Activated naive CD8-positive, alpha-beta T cell treated with anti-CD3 and anti-CD28 coated beads, Interleukin-2, amount 50 U/mL, for 24 hours (primary cell): Measurements from ENCODE around the gene SVIL.
"Not testable (repeated sequence)": the region's sequence is repeated elsewhere in the genome, so short reads cannot be mapped to it uniquely, and the experiment has no call there.

Experiments
- ATAC-seq: fragments of 150-1000 bp; cut with Tn5 transposase; one replicate; pipeline ENCODE4 v1.10.0; 2021
- DNase-seq: peaks from one replicate; pipeline ENCODE4 v3.0.0; 2021
- H3K27ac Mint-ChIP-seq: one replicate; pipeline ENCODE4 v1.8.0; 2021; ENCODE audit warnings: mild to moderate bottlenecking, mixed read lengths
- H3K27me3 Mint-ChIP-seq: one replicate; pipeline ENCODE4 v1.8.0; 2021; ENCODE audit warnings: mixed read lengths
- H3K36me3 Mint-ChIP-seq: one replicate; pipeline ENCODE4 v1.8.0; 2021; ENCODE audit warnings: low read depth, mixed read lengths
- H3K4me1 Mint-ChIP-seq: one replicate; pipeline ENCODE4 v1.8.0; 2021; ENCODE audit warnings: mixed read lengths
- H3K4me3 Mint-ChIP-seq: one replicate; pipeline ENCODE4 v1.8.0; 2021; ENCODE audit warnings: mild to moderate bottlenecking, moderate library complexity, mixed read lengths
- H3K9me3 Mint-ChIP-seq: one replicate; pipeline ENCODE4 v1.8.0; 2021; ENCODE audit warnings: mixed read lengths

The SVIL gene

DNA sequence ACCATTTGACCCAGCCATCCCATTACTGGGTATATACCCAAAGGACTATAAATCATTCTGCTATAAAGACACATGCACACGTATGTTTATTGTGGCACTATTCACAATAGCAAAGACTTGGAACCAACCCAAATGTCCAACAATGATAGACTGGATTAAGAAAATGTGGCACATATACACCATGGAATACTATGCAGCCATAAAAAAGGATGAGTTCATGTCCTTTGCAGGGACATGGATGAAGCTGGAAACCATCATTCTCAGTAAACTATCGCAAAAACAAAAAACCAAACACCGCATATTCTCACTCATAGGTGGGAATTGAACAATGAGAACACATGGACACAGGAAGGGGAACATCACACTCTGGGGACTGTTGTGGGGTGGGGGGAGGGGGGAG is 85.3 kb downstream of the SVIL start:
- peaks cover 23% of the 10 kb centered on the region for H3K36me3 Mint-ChIP-seq
- not testable (repeated sequence) for H3K4me3 Mint-ChIP-seq, H3K27me3 Mint-ChIP-seq

DNA sequence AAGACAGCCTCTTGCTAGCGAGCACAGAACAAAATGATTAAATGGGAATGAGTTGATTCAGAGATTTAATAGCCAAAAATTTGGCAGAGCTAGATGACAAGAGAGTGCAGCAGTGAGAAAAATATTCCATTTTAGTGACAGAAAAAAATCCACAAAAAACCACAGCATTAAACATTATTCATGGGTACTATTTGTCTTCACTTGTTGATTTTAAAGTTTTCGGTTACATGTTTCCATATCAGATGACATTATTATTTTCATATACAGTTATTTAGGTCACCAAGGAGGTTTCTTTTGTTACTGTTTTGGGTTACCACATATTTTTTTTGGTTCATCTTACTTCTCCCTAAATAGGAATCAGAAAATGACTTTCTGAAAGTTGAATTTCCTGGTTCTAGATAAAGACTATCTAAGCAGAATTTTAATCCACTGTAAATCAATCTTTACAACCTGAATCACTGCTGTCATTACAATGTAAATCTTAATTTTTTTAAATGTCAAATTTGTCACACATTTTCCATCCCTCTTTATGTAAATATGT is 87.9 kb downstream of the SVIL start:
- H3K36me3 Mint-ChIP-seq = peaks cover 20% of the 10 kb centered on the region

More for the DNA sequence above, 85.3 kb downstream of the SVIL start:
- H3K27ac Mint-ChIP-seq, ATAC-seq, H3K9me3 Mint-ChIP-seq, DNase-seq: not testable (repeated sequence)
- peaks cover 14% of the 10 kb centered on the region for H3K4me1 Mint-ChIP-seq

DNA sequence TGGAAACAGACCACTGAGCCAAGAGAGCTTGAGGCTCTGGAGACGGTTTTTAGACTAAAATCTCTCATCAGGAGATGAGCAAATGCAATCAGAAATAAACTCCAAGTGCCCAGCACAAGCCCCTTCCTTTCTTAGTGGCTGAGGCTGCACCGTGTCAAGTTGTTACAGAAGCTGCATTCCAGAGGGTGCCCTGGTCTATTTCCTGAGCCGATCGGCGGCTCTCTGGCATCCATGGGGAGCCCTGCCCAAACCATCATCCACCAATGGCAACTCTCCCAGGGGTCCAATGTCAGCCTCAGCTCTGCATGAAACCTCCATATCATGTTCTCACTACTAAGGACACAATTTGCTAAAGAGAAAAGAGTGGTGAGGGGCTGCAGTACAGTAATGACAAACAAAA is 89.6 kb downstream of the SVIL start:
- no peaks in the 10 kb centered on the region for H3K27me3 Mint-ChIP-seq
- no peak for DNase-seq
- no peak for ATAC-seq
- no peaks in the 10 kb centered on the region for H3K9me3 Mint-ChIP-seq
- H3K4me3 Mint-ChIP-seq = no peak overlapping the region
- peaks cover 9% of the 10 kb centered on the region for H3K36me3 Mint-ChIP-seq
- peaks cover 14% of the 10 kb centered on the region for H3K4me1 Mint-ChIP-seq
- no peak overlapping the region for H3K27ac Mint-ChIP-seq

More for the DNA sequence above, 87.9 kb downstream of the SVIL start:
- peaks cover 14% of the 10 kb centered on the region for H3K4me1 Mint-ChIP-seq
- ATAC-seq (no peak), DNase-seq (no peak)
- no peak overlapping the region for H3K4me3 Mint-ChIP-seq
- no peak overlapping the region for H3K27ac Mint-ChIP-seq
- H3K9me3 Mint-ChIP-seq = no peaks in the 10 kb centered on the region
- no peaks in the 10 kb centered on the region for H3K27me3 Mint-ChIP-seq

DNA sequence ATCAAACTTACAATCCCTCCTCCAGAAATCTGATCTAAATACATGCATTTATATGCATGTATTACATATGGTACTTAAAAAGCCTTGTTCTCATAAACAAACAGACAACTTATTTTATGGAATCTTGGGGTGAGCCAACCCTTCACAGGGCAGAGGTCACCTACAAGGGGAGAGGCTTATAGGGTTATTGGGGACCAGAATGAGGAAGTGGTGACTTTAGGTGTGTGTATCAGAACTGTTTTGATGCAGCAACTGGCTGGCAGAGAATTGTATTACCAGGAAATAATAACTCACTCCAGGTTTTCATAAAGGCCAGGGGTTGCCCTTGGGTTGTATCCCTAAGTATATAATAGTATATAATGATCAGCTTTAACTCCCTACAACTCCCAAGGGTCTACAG is 91.1 kb downstream of the SVIL start:
- no peak for DNase-seq
- Mint-ChIP-seq H3K4me3 (no peak overlapping the region), H3K4me1 (peaks cover 14% of the 10 kb centered on the region), H3K27ac (no peak overlapping the region), H3K9me3 (no peaks in the 10 kb centered on the region), H3K36me3 (peaks cover 5% of the 10 kb centered on the region), H3K27me3 (no peaks in the 10 kb centered on the region)
- ATAC-seq = no peak

DNA sequence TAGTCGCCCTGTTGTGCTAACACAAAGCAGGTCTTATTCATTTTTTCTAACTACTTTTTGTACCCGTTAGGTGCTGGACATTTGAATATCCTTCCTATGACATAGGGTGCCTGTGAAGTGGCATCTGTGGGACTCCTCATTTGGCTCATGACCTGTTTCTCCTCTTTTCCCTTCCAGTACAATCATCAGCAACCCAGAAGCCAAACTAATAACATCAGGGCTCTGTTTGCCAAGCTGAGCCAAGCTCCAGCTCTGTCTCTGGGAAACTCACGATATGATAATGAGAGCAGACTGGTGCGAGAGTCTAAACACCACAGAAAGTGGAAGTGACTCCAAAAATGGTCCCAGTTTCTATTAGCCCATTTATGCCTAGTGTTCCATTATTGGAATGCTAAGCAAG is 92.0 kb downstream of the SVIL start:
- no peak overlapping the region for H3K4me3 Mint-ChIP-seq
- peaks cover 1% of the 10 kb centered on the region for H3K36me3 Mint-ChIP-seq
- no peaks in the 10 kb centered on the region for H3K9me3 Mint-ChIP-seq

DNA sequence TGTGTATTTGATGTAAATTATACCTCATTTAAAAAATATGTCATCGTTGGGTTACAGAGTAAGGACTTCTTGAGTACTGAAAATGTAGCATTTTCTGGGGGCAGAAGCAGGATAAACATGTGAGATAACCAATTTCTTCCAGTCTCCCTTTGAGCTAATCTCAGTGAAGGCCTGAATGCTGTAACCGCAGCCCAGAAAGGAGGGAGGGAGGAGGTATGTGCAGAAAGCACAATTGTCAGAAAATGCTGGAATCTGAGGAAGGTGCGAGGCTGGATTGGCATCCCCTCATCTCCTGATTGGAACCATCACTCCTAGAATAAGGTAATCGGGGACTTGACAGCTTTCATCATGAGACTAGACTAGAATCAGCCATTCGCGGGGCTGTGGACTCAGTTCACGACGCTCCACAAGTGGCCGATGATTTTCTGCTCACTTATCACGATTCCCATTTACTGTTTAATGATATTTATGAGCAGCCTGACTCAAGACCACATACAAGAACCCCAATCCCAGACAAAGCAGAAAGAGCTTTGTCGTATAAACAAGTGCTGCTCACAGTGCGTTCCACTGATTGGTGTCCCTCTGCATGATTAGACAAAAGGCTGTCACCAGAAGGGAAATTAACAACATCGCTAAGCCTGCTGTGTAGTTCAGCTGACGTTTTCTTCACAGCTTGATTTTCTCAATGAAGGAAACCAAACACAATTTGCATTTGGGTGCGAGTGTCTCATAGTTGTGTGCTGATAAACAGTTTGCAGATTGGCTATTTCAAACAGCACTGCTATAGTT is 93.2 kb downstream of the SVIL start:
- peaks cover 1% of the 10 kb centered on the region for H3K4me1 Mint-ChIP-seq
- H3K27me3 Mint-ChIP-seq = no peaks in the 10 kb centered on the region
- ATAC-seq = no peak
- H3K4me3 Mint-ChIP-seq = no peak overlapping the region
- H3K9me3 Mint-ChIP-seq = no peaks in the 10 kb centered on the region
- peaks cover 1% of the 10 kb centered on the region for H3K36me3 Mint-ChIP-seq
- no peak for DNase-seq
- no peak overlapping the region for H3K27ac Mint-ChIP-seq

More for the DNA sequence above, 92.0 kb downstream of the SVIL start:
- Mint-ChIP-seq H3K27me3 (no peaks in the 10 kb centered on the region), H3K27ac (no peak overlapping the region), H3K4me1 (peaks cover 4% of the 10 kb centered on the region)
- ATAC-seq (no peak), DNase-seq (no peak)

DNA sequence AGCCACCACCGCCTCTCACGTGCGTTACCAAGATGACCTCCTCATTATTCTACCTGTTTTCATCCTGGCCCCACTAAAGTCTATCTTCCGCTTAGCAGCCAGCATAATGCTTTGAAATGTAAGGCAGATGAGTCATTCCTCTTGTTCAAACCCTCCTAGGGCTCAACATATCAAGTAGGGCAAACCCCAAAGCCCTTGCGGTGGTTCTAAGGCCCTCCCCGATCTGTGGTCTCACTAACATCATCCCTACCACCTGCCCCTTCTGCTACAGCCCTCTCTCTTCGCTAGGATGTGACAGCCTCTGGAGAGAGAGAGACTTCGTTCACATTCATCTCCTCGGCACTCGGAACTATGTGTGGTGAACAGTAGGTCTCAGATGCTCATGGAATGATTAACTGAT is 94.8 kb downstream of the SVIL start:
- Mint-ChIP-seq H3K4me3 (no peak overlapping the region), H3K36me3 (peaks cover 1% of the 10 kb centered on the region), H3K27ac (no peak overlapping the region), H3K9me3 (no peaks in the 10 kb centered on the region), H3K4me1 (peaks cover 5% of the 10 kb centered on the region), H3K27me3 (no peaks in the 10 kb centered on the region)
- ATAC-seq (no peak), DNase-seq (no peak)

DNA sequence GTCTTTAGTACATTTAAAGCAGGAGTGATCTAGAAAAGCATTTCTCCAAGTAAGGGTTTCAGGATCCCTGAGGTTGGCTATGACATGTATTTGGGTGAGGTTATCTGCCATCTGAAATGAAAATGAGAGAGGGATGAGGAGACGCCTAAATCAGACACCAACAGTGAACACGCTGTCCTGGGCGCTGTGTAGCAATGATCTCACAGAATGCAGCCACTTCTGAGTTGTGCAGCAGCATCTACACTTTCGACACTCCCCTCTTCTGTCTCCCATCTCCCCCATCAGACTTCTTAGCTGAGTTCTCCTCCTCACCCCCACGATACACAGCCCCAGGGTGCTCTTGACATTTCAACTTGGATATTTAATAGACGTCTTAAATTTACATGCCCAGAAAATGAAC is 95.4 kb downstream of the SVIL start:
- ATAC-seq (no peak), DNase-seq (no peak)
- Mint-ChIP-seq H3K9me3 (no peaks in the 10 kb centered on the region), H3K27ac (no peak overlapping the region), H3K27me3 (no peaks in the 10 kb centered on the region), H3K4me1 (peaks cover 5% of the 10 kb centered on the region), H3K36me3 (peaks cover under 1% of the 10 kb centered on the region), H3K4me3 (no peak overlapping the region)

DNA sequence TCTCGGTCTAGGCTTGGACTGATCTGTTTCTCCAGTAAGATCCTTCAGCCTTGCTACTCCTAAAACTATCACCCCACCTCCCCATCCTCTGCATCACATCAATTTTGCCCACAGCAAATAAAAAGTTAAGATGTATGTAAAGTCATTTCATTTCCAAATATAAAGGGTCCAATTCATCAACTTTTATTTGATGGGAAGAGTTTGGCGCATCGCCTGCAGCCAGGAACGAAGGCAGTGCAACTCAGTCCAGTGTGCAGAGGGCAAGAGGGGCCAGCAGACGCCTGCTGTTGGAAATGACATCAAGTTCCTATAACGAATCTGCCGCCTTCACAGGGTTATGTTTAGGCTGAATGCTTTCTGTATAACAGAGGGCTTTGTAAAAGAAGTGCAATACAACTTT is 97.0 kb downstream of the SVIL start:
- no peak for ATAC-seq
- DNase-seq = no peak
- Mint-ChIP-seq H3K4me1 (peaks cover 5% of the 10 kb centered on the region), H3K27ac (no peak overlapping the region), H3K4me3 (no peak overlapping the region), H3K9me3 (no peaks in the 10 kb centered on the region), H3K36me3 (no peaks in the 10 kb centered on the region), H3K27me3 (no peaks in the 10 kb centered on the region)

DNA sequence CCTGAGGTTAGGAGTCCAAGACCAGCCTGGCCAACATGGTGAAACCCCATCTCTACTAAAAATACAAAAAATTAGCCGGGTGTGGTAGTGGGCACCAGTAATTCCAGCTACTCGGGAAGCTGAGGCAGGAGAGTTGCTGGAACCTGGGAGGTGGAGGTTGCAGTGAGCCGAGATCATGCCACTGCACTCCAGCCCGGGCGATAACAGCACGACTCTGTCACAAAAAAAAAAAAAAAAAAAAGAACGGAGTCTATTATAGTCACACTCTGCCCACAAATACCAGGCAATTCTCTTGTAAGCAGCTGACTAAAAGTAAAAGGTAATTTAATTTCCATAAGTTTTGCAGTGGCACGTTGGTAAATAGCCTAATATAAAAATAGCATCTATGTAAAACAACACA is 98.1 kb downstream of the SVIL start:
- DNase-seq, H3K36me3 Mint-ChIP-seq, H3K27ac Mint-ChIP-seq, H3K27me3 Mint-ChIP-seq, H3K9me3 Mint-ChIP-seq, H3K4me3 Mint-ChIP-seq, H3K4me1 Mint-ChIP-seq, ATAC-seq: not testable (repeated sequence)

DNA sequence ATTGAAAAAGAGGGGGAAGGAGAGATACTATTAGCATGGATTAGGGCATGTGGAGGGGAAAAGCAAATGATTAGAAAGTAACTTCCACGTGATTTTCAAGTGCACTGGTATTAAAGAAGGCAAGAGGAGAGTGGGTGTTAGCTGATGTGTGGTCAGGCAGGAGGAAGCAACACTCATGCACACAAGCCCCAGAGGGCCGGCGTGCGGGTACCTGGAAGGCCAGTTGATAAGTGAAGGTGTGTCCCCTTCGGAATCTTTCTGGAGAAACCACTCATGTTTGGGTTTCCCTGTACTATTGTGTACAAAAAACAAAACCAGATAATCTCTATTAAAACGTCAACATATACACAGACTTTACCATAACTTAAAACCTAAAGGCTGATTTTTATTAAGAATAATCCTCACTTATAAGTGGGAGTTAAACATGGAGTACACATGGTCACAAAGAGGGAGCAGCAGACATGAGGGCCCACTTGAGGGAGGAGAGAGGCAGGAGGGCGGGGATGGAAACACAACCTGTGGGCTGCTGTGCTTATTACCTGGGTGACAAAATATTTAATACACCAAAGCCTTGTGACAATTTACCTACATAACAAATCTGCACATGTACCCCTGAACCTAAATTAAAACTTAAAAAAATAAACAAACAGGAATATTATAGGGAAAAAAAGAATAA is 98.9 kb downstream of the SVIL start:
- no peak for ATAC-seq
- no peaks in the 10 kb centered on the region for H3K9me3 Mint-ChIP-seq
- no peak overlapping the region for H3K27ac Mint-ChIP-seq
- H3K36me3 Mint-ChIP-seq = no peaks in the 10 kb centered on the region
- no peak overlapping the region for H3K4me3 Mint-ChIP-seq
- no peaks in the 10 kb centered on the region for H3K27me3 Mint-ChIP-seq
- no peak for DNase-seq
- peaks cover 5% of the 10 kb centered on the region for H3K4me1 Mint-ChIP-seq

DNA sequence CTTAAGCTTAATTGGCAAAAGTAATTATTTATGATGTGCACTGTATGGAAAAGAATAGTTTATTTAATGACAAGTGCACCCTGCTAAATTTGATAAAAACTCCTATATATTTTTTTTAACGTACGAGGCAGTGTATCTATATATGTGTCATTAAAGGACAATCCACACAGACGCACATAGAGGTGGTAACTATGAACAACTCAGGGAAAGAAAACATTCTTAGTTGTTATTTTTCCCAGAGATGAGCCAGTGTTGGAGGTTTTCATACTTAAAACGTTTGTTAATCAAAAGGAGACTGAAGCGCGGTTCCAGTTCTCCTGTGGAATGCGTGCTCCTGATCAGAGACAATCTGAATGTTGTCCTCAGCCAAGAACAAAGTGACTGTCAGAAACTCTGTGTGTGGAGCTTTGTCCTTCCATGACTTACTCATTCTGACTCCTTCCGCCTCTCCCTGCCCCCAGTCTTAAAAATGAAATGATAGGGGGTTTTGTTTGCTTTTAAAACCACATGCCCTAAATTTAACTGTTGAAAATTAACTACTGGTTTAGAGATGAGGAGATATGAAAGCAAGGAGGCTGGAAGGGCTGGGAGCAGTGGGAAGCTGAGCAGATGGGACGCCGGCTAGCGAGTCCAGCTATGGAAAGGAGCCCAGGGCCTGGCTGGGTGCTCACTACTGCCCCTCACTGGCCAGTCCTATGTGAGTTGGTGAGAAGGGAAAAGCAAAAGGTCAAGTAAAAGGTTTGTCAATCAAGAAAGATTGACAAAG is 99.6 kb downstream of the SVIL start:
- Mint-ChIP-seq H3K27me3 (no peaks in the 10 kb centered on the region), H3K9me3 (no peaks in the 10 kb centered on the region), H3K27ac (no peak overlapping the region), H3K4me3 (no peak overlapping the region), H3K4me1 (peaks cover 5% of the 10 kb centered on the region), H3K36me3 (no peaks in the 10 kb centered on the region)
- DNase-seq (peak; percentile 14), ATAC-seq (no peak)

DNA sequence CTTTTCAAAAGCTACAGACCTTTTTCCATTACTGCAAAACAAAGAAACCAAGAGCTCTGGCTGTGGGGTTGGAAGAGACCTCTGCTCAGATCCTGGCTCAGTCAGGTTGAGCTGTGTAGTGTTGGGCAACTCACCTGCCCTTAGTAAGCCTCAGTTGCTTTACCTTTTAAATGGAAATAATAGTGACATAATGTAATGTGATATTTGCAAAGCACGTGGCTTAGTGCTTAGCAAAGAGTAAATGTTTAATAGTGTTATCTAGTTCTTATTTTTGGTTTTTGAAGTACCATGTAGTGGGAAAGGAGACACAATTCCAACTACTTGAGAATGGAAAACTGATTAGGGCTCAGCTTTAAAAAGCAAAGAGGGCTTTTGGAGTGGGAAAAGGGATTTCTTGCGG is 100.2 kb downstream of the SVIL start:
- no peaks in the 10 kb centered on the region for H3K9me3 Mint-ChIP-seq
- no peaks in the 10 kb centered on the region for H3K36me3 Mint-ChIP-seq
- H3K4me3 Mint-ChIP-seq = no peak overlapping the region
- H3K4me1 Mint-ChIP-seq = peaks cover 5% of the 10 kb centered on the region
- ATAC-seq (no peak), DNase-seq (no peak)
- no peak overlapping the region for H3K27ac Mint-ChIP-seq
- no peaks in the 10 kb centered on the region for H3K27me3 Mint-ChIP-seq

DNA sequence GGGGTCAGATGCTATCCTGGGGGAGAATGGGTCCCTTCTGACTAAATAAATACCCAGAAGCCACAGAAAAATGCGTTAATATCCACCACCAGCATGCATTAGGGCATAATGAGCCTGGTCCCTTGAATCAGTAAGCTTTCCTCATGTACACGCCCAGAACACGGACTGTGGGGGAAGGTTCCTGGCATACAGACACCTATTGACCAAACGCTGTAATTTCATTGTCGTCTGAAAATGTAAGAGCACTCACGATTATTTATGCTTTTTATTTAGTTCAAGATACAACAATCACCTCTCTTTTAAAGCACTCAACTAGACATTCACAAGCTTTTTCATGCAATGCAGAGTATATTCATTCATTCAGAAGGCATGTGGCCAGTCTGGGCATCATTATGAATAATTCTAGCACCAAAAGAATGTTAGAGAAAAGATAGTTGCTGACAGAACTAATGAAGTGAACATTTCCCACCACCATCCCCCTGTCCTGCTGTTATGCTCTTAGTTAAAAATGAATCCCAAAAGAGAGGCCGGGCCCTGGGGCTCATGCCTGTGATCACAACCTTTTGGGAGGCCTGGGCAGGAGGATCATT is 101.0 kb downstream of the SVIL start:
- H3K36me3 Mint-ChIP-seq = no peaks in the 10 kb centered on the region
- H3K27me3 Mint-ChIP-seq = no peaks in the 10 kb centered on the region
- H3K27ac Mint-ChIP-seq = no peak overlapping the region
- H3K9me3 Mint-ChIP-seq = no peaks in the 10 kb centered on the region
- DNase-seq (no peak), ATAC-seq (no peak)
- H3K4me3 Mint-ChIP-seq = no peak overlapping the region
- H3K4me1 Mint-ChIP-seq = peaks cover 5% of the 10 kb centered on the region
